OCI-LY7 (cell line): Measurements from ENCODE around the gene CCDC68.

Source experiments
- CTCF ChIP-seq: fragments of 200-600 bp; sonication (generic); conservative IDR thresholded peaks from 2 replicates; pipeline ENCODE4 v1.5.1; 2014; ENCODE audit warnings: mild to moderate bottlenecking, antibody characterized with exemption, low read length, moderate library complexity, mixed read lengths
- EZH2phosphoT487 ChIP-seq: fragments of 200-600 bp; sonication (generic); IDR thresholded peaks from 2 replicates; pipeline ENCODE4 v1.6.1; 2018; ENCODE audit warnings: low read depth, borderline replicate concordance, mild to moderate bottlenecking, mixed run types, antibody characterized with exemption, low read length, moderate library complexity, mixed read lengths

- TF ChIP-seq CTCF (no peak), EZH2phosphoT487 (no peak)
Observed at GRCh38 chr18:55003695-55004094, 44.4 kb upstream of the CCDC68 start.
